Neural cell (in vitro differentiated cells): ENCODE measurements around the gene GAB2.

Experiments used
- EZH2 ChIP-seq: fragments of 200-600, 300-800 bp; shearing (Covaris generic), sonication (generic); IDR thresholded peaks from 2 replicates; pipeline ENCODE4 v1.6.1; 2014; ENCODE audit warnings: antibody characterized with exemption, low read length, borderline replicate concordance, mild to moderate bottlenecking; ENCODE audit not compliant: insufficient read depth, poor library complexity, severe bottlenecking
- POLR2AphosphoS5 ChIP-seq: IDR thresholded peaks from 2 replicates; pipeline ENCODE4 v1.6.1; 2012

DNA sequence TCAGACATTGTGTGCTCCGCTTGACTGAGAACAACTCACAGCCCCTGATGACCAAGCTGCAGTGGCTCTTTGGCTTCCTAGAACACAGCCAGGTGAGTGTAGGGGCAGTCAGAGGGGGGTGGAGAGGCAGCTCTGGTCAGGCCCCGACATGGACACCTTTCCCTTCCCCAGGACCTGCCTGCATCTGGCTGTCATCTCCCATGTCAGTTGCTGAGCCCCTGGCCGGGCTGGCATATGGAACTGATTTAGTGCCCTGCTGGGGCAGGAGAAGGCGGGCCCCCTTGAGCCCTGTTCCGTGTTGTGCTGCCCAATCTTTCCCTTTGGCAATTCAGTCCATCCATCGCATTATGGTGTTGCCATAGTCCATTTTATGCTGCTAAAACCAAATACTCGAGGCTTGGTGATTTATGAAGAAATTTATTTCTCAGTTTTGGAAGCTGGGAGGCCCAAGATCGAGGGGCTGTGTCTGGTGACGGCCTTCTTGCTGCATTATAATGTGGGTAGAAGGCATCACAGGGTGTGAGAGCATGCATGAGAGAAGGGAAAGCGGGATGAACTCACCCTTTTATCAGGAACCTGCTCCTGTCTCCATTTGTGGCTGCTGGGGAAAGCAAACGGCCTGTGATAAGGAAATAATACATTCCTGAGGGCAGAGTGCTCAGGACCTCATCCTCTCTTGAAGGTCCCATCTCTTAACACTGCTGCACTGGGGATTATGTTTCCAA is 209.9 kb downstream of the GAB2 start:
- no peak for TF ChIP-seq EZH2
- TF ChIP-seq POLR2AphosphoS5: no peak
